SU-DHL-6 (cell line): ENCODE measurements around the gene TATDN3.
A peak's percentile ranks its signal among the peaks of the same experiment; 100 is the strongest.

ENCODE experiments used
- H2AFZ ChIP-seq: fragments of 200-600 bp; sonication (generic); 2 replicates; pipeline ENCODE4 v1.6.1; 2014; ENCODE audit warnings: low read depth, mild to moderate bottlenecking, moderate library complexity, mixed read lengths, antibody characterized with exemption, low read length; ENCODE audit not compliant: severe bottlenecking
- H3F3A ChIP-seq: fragments of 200-600 bp; shearing (Covaris generic); 2 replicates; pipeline ENCODE4 v1.6.0; 2016; ENCODE audit warnings: antibody characterized with exemption, mild to moderate bottlenecking; ENCODE audit not compliant: insufficient read depth
- H3K27ac ChIP-seq: fragments of 200-600 bp; sonication (generic); 2 replicates; pipeline ENCODE4 v1.5.1; 2016; ENCODE audit warnings: low read depth, mild to moderate bottlenecking, low read length, moderate library complexity, mixed read lengths
- H3K27me3 ChIP-seq: fragments of 200-600 bp; sonication (generic), shearing (Covaris generic); 2 replicates; pipeline ENCODE4 v1.6.0; 2014; ENCODE audit warnings: mild to moderate bottlenecking, low read length
- H3K36me3 ChIP-seq: fragments of 200-600 bp; sonication (generic); 2 replicates; pipeline ENCODE4 v1.6.1; 2014; ENCODE audit warnings: mild to moderate bottlenecking, low read length, mixed read lengths
- H3K4me2 ChIP-seq: fragments of 300-600, 200-600 bp; shearing (Covaris generic), sonication (generic); 2 replicates; pipeline ENCODE4 v1.6.0; 2014; ENCODE audit warnings: low read length, low read depth, mild to moderate bottlenecking; ENCODE audit not compliant: poor library complexity, severe bottlenecking
- H3K4me3 ChIP-seq: fragments of 200-600 bp; sonication (generic); 2 replicates; pipeline ENCODE4 v1.5.1; 2014; ENCODE audit warnings: antibody characterized with exemption, low read length, mild to moderate bottlenecking, mixed read lengths; ENCODE audit not compliant: insufficient read depth, poor library complexity, severe bottlenecking
- H3K79me2 ChIP-seq: fragments of 200-600 bp; sonication (generic); 2 replicates; pipeline ENCODE4 v1.6.1; 2014; ENCODE audit warnings: mild to moderate bottlenecking, low read length, moderate library complexity; ENCODE audit not compliant: insufficient read depth
- H3K9ac ChIP-seq: fragments of 200-600 bp; sonication (generic); 2 replicates; pipeline ENCODE4 v1.7.0; 2014; ENCODE audit warnings: mild to moderate bottlenecking, low read length
- H3K9me2 ChIP-seq: fragments of 200-600 bp; sonication (generic); replicated peaks from 2 replicates; pipeline ENCODE4 v1.6.1; 2014; ENCODE audit warnings: low read length; ENCODE audit not compliant: insufficient read depth
- H3K9me3 ChIP-seq: fragments of 200-600 bp; sonication (generic); 2 replicates; pipeline ENCODE4 v1.6.1; 2014; ENCODE audit warnings: low read length, mixed read lengths; ENCODE audit not compliant: insufficient read depth
- H4K20me1 ChIP-seq: fragments of 200-600 bp; sonication (generic); 2 replicates; pipeline ENCODE4 v1.6.1; 2014; ENCODE audit warnings: low read depth, mild to moderate bottlenecking, antibody characterized with exemption, low read length, moderate library complexity, mixed read lengths
- CTCF ChIP-seq: fragments of 200-600 bp; sonication (generic); IDR thresholded peaks from one replicate; pipeline ENCODE4 v1.5.1; 2017; ENCODE audit warnings: antibody characterized with exemption, mild to moderate bottlenecking, low read length, moderate library complexity; ENCODE audit not compliant: insufficient read depth, poor library complexity, severe bottlenecking
- EZH2phosphoT487 ChIP-seq: fragments of 200-600 bp; sonication (generic), shearing (Covaris generic); conservative IDR thresholded peaks from 2 replicates; pipeline ENCODE4 v1.6.1; 2018; ENCODE audit warnings: mild to moderate bottlenecking, antibody characterized with exemption, low read length, moderate library complexity, mixed read lengths

TATDN3 gene

GRCh38 chr1:212754680-212755079 lies 37.0 kb upstream of the TATDN3 start:
- no peak overlapping the region for H3K9ac ChIP-seq
- no peak overlapping the region for H2AFZ ChIP-seq
- no peaks in the 10 kb centered on the region for H3K27me3 ChIP-seq
- peaks cover 14% of the 10 kb centered on the region; the same call in 1 of the 2 replicates for H3F3A ChIP-seq
- no peak overlapping the region for H3K4me3 ChIP-seq
- H3K9me3 ChIP-seq: no peaks in the 10 kb centered on the region
- no peak overlapping the region for H3K27ac ChIP-seq
- no peaks in the 10 kb centered on the region for H3K36me3 ChIP-seq
- no peak overlapping the region for H3K4me2 ChIP-seq
- H3K9me2 ChIP-seq: no peaks in the 10 kb centered on the region
- H4K20me1 ChIP-seq: no peaks in the 10 kb centered on the region
- peaks cover 22% of the 10 kb centered on the region for H3K79me2 ChIP-seq
- TF ChIP-seq CTCF: no peak
- no peak for TF ChIP-seq EZH2phosphoT487

GRCh38 chr1:212759683-212760082 lies 32.0 kb upstream of the TATDN3 start:
- Histone ChIP-seq H3K27ac (no peak overlapping the region), H3K27me3 (no peaks in the 10 kb centered on the region), H3K9me2 (no peaks in the 10 kb centered on the region), H3K9me3 (no peaks in the 10 kb centered on the region), H3K9ac (no peak overlapping the region), H3F3A (no peaks in the 10 kb centered on the region), H4K20me1 (0 out of 2 replicates have a peak, but pooled peaks cover 4% of the 10 kb centered on the region), H2AFZ (no peak overlapping the region), H3K4me3 (no peak overlapping the region), H3K79me2 (peaks cover 52% of the 10 kb centered on the region), H3K4me2 (no peak overlapping the region), H3K36me3 (no peaks in the 10 kb centered on the region)
- no peak for TF ChIP-seq EZH2phosphoT487
- TF ChIP-seq CTCF: no peak

- Histone ChIP-seq H3K4me2 (no peak overlapping the region), H3F3A (no peaks in the 10 kb centered on the region), H3K9me2 (no peaks in the 10 kb centered on the region), H3K79me2 (peaks cover 55% of the 10 kb centered on the region), H3K4me3 (no peak overlapping the region), H3K27me3 (no peaks in the 10 kb centered on the region), H3K36me3 (no peaks in the 10 kb centered on the region), H3K27ac (no peak overlapping the region), H3K9me3 (no peaks in the 10 kb centered on the region), H2AFZ (no peak overlapping the region), H4K20me1 (0 out of 2 replicates have a peak, but pooled peaks cover 4% of the 10 kb centered on the region), H3K9ac (no peak overlapping the region)
- TF ChIP-seq CTCF (peak; percentile 43), EZH2phosphoT487 (no peak)
Observed at GRCh38 chr1:212760126-212760823, 31.4 kb upstream of the TATDN3 start.
